KMS-11 (cell line): ENCODE measurements around the gene SLC25A21.

ENCODE experiments used
- H2AFZ ChIP-seq: fragments of 200-600 bp; sonication (generic); 2 replicates; pipeline ENCODE4 v1.6.1; 2016; ENCODE audit warnings: antibody characterized with exemption, mixed run types, low read depth
- H3K27ac ChIP-seq: fragments of 200-600 bp; sonication (generic); 2 replicates; pipeline ENCODE4 v1.6.1; 2016; ENCODE audit warnings: mild to moderate bottlenecking, mixed run types
- H3K27me3 ChIP-seq: fragments of 200-600 bp; sonication (generic); 2 replicates; pipeline ENCODE4 v1.6.1; 2017; ENCODE audit warnings: mild to moderate bottlenecking, low read depth, mixed run types, moderate library complexity; ENCODE audit not compliant: insufficient read depth
- H3K36me3 ChIP-seq: fragments of 200-600 bp; sonication (generic); 2 replicates; pipeline ENCODE4 v1.6.1; 2017; ENCODE audit warnings: mild to moderate bottlenecking, mixed run types; ENCODE audit not compliant: insufficient read depth
- H3K4me1 ChIP-seq: fragments of 200-600 bp; sonication (generic); 2 replicates; pipeline ENCODE4 v1.6.1; 2016; ENCODE audit warnings: mild to moderate bottlenecking, low read depth, mixed run types; ENCODE audit not compliant: poor library complexity, severe bottlenecking
- H3K4me2 ChIP-seq: fragments of 200-600 bp; sonication (generic); 2 replicates; pipeline ENCODE4 v1.7.0; 2016; ENCODE audit warnings: mild to moderate bottlenecking, mixed run types
- H3K4me3 ChIP-seq: fragments of 200-600 bp; sonication (generic); IDR thresholded peaks from 2 replicates; pipeline ENCODE4 v1.6.1; 2017; ENCODE audit warnings: low read depth, low read length, mixed read lengths; ENCODE audit not compliant: insufficient read depth
- H3K79me2 ChIP-seq: fragments of 200-600 bp; sonication (generic); 2 replicates; pipeline ENCODE4 v1.6.1; 2016; ENCODE audit warnings: low read depth, mixed run types; ENCODE audit not compliant: insufficient read depth
- H3K9ac ChIP-seq: fragments of 200-600 bp; sonication (generic); 2 replicates; pipeline ENCODE4 v1.6.1; 2016; ENCODE audit warnings: mild to moderate bottlenecking, mixed run types
- H4K20me1 ChIP-seq: fragments of 200-600 bp; sonication (generic); 2 replicates; pipeline ENCODE4 v1.6.1; 2016; ENCODE audit warnings: mild to moderate bottlenecking, mixed run types; ENCODE audit not compliant: insufficient read depth
- TF ChIP-seq, protein P1 (sequence below): fragments of 200-600 bp; sonication (generic); conservative IDR thresholded peaks from 2 replicates; pipeline ENCODE4 v1.6.1; 2017; ENCODE audit warnings: low read depth, mild to moderate bottlenecking, antibody characterized with exemption, low read length, moderate library complexity, mixed read lengths

The SLC25A21 gene

DNA sequence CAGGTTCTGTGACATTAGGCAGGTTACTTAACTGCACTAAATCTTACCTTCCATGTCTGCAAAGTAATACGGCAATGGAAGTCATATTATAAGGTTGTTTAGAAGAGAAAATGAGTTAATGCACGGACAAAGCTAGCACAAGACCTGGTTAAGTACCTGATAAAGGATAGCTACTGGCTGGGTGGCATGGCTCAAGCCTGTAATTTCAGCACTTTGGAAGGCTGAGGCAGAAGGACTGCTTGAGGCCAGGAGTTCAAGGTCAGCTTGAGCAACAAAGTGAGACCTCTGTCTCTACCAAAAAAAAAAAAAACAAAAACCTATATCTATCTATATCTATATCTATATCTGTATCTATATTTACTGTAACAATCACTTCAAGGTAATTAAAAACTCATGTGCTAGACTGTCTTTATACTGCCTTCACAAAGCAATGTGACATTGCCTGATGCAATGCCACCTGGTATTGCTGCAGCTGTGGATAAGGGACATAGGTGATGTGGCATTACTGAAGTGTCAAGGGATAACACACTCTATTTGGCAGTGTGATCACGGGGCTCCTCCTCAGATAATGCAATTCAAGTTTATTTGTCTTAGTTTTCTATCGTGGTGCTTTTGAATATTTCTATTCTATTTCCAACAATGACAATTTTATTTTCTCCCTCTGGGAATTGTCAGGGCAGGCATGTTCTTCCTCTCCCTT is 403.6 kb downstream of the SLC25A21 start:
- Histone ChIP-seq H3K27me3 (no peaks in the 10 kb centered on the region), H4K20me1 (no peaks in the 10 kb centered on the region), H3K4me3 (no peak overlapping the region), H3K4me2 (no peak overlapping the region), H3K9ac (no peak overlapping the region), H3K27ac (no peak overlapping the region), H3K79me2 (no peaks in the 10 kb centered on the region), H3K4me1 (peaks cover 22% of the 10 kb centered on the region), H3K36me3 (no peaks in the 10 kb centered on the region), H2AFZ (no peak overlapping the region)
- TF ChIP-seq, protein P1, sequence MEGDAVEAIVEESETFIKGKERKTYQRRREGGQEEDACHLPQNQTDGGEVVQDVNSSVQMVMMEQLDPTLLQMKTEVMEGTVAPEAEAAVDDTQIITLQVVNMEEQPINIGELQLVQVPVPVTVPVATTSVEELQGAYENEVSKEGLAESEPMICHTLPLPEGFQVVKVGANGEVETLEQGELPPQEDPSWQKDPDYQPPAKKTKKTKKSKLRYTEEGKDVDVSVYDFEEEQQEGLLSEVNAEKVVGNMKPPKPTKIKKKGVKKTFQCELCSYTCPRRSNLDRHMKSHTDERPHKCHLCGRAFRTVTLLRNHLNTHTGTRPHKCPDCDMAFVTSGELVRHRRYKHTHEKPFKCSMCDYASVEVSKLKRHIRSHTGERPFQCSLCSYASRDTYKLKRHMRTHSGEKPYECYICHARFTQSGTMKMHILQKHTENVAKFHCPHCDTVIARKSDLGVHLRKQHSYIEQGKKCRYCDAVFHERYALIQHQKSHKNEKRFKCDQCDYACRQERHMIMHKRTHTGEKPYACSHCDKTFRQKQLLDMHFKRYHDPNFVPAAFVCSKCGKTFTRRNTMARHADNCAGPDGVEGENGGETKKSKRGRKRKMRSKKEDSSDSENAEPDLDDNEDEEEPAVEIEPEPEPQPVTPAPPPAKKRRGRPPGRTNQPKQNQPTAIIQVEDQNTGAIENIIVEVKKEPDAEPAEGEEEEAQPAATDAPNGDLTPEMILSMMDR: no peak

DNA sequence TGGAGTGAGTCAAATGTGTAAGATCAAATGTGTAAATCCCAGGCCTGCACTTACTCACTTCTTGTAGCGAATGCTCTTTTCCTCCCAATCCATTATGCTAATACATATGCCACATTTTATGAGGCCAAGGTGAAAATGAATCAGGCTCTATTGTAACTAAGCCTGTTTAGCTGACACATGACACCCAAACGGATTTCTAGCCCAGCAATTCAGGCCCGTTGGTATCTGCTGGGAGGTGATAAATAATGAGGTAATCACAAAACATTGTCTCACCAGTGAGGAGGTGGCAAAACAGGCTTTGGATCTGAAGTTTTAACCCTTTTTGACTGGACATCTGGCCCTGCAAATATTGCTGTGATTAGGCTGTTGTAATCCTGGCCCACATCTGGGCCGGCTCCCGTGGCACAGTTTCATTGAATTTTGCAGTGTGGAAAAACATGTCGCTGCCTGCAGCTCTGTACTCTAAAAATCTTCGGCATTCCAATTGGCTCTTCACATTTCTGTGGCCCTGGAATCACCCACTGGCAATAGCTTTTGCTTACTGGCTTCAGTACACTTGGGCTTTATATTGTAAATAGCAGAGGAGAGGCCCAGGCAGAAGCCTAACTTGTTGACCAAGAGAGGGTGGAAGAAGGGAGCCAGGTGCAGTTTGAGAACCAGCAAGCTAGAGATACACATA is 404.7 kb downstream of the SLC25A21 start:
- TF ChIP-seq, protein P1: no peak
- Histone ChIP-seq H3K9ac (no peak overlapping the region), H3K4me2 (no peak overlapping the region), H3K36me3 (no peaks in the 10 kb centered on the region), H3K4me1 (peaks cover 22% of the 10 kb centered on the region), H3K4me3 (no peak overlapping the region), H3K79me2 (no peaks in the 10 kb centered on the region), H2AFZ (no peak overlapping the region), H4K20me1 (no peaks in the 10 kb centered on the region), H3K27me3 (no peaks in the 10 kb centered on the region), H3K27ac (no peak overlapping the region; the same call in 1 of the 2 replicates)

DNA sequence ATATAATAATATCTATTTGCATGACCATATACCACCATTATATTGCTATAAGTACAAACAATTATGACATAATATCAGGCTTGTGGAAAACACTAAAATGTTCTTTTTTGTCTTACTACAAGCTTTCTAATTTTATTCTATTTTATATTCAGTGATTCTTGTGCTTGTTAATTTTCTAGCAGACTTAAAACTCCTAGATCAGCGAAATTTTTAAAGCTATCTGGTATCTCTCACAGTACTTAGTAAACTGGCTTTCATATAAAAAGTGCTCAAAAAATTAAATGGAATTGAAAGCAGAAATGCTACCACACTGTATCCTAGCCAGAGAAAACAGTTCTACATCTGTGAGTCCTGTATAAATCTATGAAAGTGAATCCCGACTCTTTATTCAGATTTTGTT is 405.4 kb downstream of the SLC25A21 start:
- H3K4me1 ChIP-seq: peaks cover 22% of the 10 kb centered on the region
- H3K9ac ChIP-seq: no peak overlapping the region
- H3K4me3 ChIP-seq: no peak overlapping the region
- no peaks in the 10 kb centered on the region for H4K20me1 ChIP-seq
- H3K4me2 ChIP-seq: no peak overlapping the region
- no peaks in the 10 kb centered on the region for H3K36me3 ChIP-seq
- TF ChIP-seq, protein P1: no peak
- H2AFZ ChIP-seq: no peak overlapping the region
- no peaks in the 10 kb centered on the region for H3K79me2 ChIP-seq
- no peaks in the 10 kb centered on the region for H3K27me3 ChIP-seq
- no peak overlapping the region for H3K27ac ChIP-seq

DNA sequence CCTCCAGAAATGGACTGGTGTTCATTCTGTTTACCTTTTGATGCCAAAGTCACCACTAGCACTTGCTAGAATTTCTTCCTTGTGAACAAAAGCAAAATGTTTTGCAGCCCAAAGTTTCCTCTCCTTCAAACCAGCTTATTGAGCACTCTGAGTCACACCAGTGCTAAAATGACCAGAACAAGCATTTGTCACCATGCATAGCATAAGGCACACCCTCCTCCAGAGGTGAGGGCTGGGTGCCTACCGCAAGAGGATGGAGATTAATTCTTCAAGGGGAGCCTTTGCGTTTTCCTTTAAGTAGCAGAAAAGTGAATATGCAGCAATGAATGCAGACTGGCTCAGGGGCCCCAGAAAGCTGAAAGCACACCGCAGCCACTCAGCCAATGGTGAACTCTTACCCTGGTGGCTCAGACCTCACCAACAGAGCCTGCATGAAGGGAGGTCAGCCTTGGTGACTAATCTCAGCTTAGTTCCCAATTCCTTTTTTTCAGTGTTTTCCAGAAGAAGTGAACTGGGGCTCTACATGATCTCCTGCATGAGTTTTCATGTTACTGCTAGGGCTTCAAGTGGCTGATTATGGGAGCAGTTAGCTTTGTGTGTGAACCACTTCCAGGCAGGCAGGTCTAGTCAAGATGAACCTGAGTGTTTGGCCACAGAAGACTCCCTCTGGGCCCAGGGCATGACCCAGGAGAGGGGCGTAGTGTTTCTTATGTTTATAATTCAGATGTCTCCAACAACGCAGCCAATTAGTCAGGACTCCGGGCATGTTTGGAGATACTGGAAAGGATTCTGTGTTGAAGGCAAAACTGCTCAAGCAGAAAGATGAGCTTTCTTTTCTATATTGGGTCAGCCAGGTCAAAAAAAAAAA is 414.4 kb downstream of the SLC25A21 start:
- no peak overlapping the region for H3K4me3 ChIP-seq
- H3K9ac ChIP-seq: no peak overlapping the region
- H4K20me1 ChIP-seq: no peaks in the 10 kb centered on the region
- no peaks in the 10 kb centered on the region for H3K4me1 ChIP-seq
- H3K4me2 ChIP-seq: no peak overlapping the region
- H3K27me3 ChIP-seq: no peaks in the 10 kb centered on the region
- TF ChIP-seq, protein P1: no peak
- H2AFZ ChIP-seq: no peak overlapping the region
- H3K27ac ChIP-seq: no peak overlapping the region
- H3K79me2 ChIP-seq: no peaks in the 10 kb centered on the region
- no peaks in the 10 kb centered on the region for H3K36me3 ChIP-seq
